ENCODE data around the gene SLC41A1. TPM values are rescaled to one million over a fixed set of nuclear protein-coding genes. Genes with fewer than 3 reads are reported as not detected.

Gene SLC41A1
- total and polyA plus RNA-seq, 9 of the 15 experiments (the other 6 are each of a cell fraction or from before 2014, with no cell fraction given) = 4.1 to 29.3 (median 11.4) TPM

DNA sequence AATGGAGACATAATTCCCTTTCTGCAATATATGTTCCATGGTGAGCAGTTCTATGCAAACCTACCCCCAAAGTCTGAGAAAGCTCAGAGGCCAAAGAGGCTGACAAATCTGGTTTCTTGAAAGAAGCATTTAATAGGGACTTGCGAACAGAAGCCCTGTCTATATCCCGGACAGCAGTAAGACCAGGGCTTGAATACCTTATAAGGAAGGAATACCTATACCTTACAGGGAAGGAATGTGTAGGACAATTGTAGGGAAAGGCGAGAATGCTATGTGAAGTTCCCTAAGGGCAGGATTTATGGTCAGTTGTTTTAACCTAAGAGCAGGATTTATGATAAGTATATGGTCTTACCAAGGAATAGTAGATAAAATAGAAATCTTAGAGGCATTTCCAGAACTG is 5.0 kb upstream of the SLC41A1 start:
- FAIRE-seq = no peak
- TF ChIP-seq ZNF395 (CRISPR knock-in tag; IDR thresholded peaks at IDR 0.05) (no peak), ZNF146 (CRISPR knock-in tag; IDR thresholded peaks at IDR 0.05; ENCODE audit: unreplicated experiment) (no peak), RBM22 (IDR thresholded peaks at IDR 0.05; ENCODE audit: low read depth, low read length, poor library complexity, severe bottlenecking) (no peak)
- no peaks in the 10 kb centered on the region for H4K20me1 ChIP-seq (replicated peaks; ENCODE audit: control insufficient read depth, insufficient read depth, low read length)
- H3K79me2 ChIP-seq (ENCODE audit: control insufficient read depth, insufficient read depth, low read length) = no peaks in the 10 kb centered on the region
- peaks cover 0 to 7% of the 10 kb centered on the region in 2 experiments; a peak in 1 of 5 replicates for H3K27me3 ChIP-seq (ENCODE audit: control insufficient read depth in 2 of 2, insufficient read depth in 2 of 2, low read length in 2 of 2)
- peaks cover 9 to 10% of the 10 kb centered on the region in 2 experiments; a peak in 3 of 5 replicates for H3K4me1 ChIP-seq (replicated peaks in 1 of 2; ENCODE audit: control insufficient read depth in 2 of 2, insufficient read depth in 2 of 2, low read length in 2 of 2)
- no peak overlapping the region for H3K4me2 ChIP-seq (ENCODE audit: insufficient read depth, low read length)
- no peak for ATAC-seq
- no peaks in the 10 kb centered on the region for H3K9me1 ChIP-seq (ENCODE audit: control insufficient read depth, insufficient read depth, low read length)
- ChIA-PET POLR2A (interaction anchor here (0.6 kb wide), 1 partner anchor 9 kb away, joined by 3 read pairs; no protein-coding TSS in a partner anchor), CTCF (ENCODE audit: low intra/inter-chr PET ratio) (no interaction called here)
- H3K27ac ChIP-seq (ENCODE audit: extremely low read depth, low read depth, low read length) = no peak overlapping the region
- no peak for DNase-seq (ENCODE audit: extremely low read depth in 1 of 4, low spot score in 3 of 4)
- in situ Hi-C loops (cut with MboI) = no loop called here
- no peak overlapping the region for H3K4me3 ChIP-seq
- no peak overlapping the region for H2AFZ ChIP-seq (ENCODE audit: low read depth, low read length)
- no peaks in the 10 kb centered on the region for H3K9me3 ChIP-seq (replicated peaks; ENCODE audit: control insufficient read depth, insufficient read depth, low read depth, low read length)
- no peak overlapping the region for H3K9ac ChIP-seq (ENCODE audit: insufficient read depth in 1 of 2, low read depth in 2 of 2, low read length in 2 of 2)
- whole genome bisulfite sequencing (ENCODE audit: insufficient coverage, low coverage, missing lambda C conversion rate) = 24% methylated on average over 3 of the region's 3 CpGs
- no TSS peak for BruUV-seq (replicated peaks)
- H3K36me3 ChIP-seq (ENCODE audit: control insufficient read depth, insufficient read depth, low read length) = no peaks in the 10 kb centered on the region
- intact Hi-C loops (cut with micrococcal nuclease) = no loop called here

- in situ Hi-C loops (cut with MboI) = no loop called here
Observed at GRCh38 chr1:205817364-205817763, 4.4 kb upstream of the SLC41A1 start.

More at GRCh38 chr1:205817364-205817763, 4.4 kb upstream of the SLC41A1 start:
- Histone ChIP-seq H3K9me1 (ENCODE audit: control insufficient read depth, insufficient read depth, low read length) (no peaks in the 10 kb centered on the region), H3K9me3 (replicated peaks; ENCODE audit: control insufficient read depth, insufficient read depth, low read depth, low read length) (no peaks in the 10 kb centered on the region), H3K36me3 (ENCODE audit: control insufficient read depth, insufficient read depth, low read length) (no peaks in the 10 kb centered on the region), H3K27me3 (ENCODE audit: control insufficient read depth in 2 of 2, insufficient read depth in 2 of 2, low read length in 2 of 2) (peaks cover 0 to 4% of the 10 kb centered on the region in 2 experiments; a peak in 1 of 5 replicates), H3K27ac (ENCODE audit: extremely low read depth, low read depth, low read length) (no peak overlapping the region), H3K4me1 (replicated peaks in 1 of 2; ENCODE audit: control insufficient read depth in 2 of 2, insufficient read depth in 2 of 2, low read length in 2 of 2) (peaks cover 11 to 15% of the 10 kb centered on the region in 2 experiments; a peak in 4 of 5 replicates), H3K79me2 (ENCODE audit: control insufficient read depth, insufficient read depth, low read length) (peaks cover 6% of the 10 kb centered on the region; the same call in 2 of the 3 replicates), H3K4me2 (ENCODE audit: insufficient read depth, low read length) (no peak overlapping the region), H3K4me3 (no peak overlapping the region), H4K20me1 (replicated peaks; ENCODE audit: control insufficient read depth, insufficient read depth, low read length) (no peaks in the 10 kb centered on the region), H2AFZ (ENCODE audit: low read depth, low read length) (no peak overlapping the region), H3K9ac (ENCODE audit: insufficient read depth in 1 of 2, low read depth in 2 of 2, low read length in 2 of 2) (no peak overlapping the region)
- ATAC-seq (no peak), FAIRE-seq (no peak), DNase-seq (ENCODE audit: extremely low read depth in 1 of 4, low spot score in 3 of 4) (peak in 1 of 4 experiments; percentile 38)
- TF ChIP-seq ETV1 (tag; conservative IDR thresholded peaks at IDR 0.05; ENCODE audit: low read depth) (0 out of 2 replicates have a peak, but pooled peaks have one; percentile 15), KLF6 (CRISPR knock-in tag; IDR thresholded peaks at IDR 0.05; ENCODE audit: borderline replicate concordance) (no peak)
- ChIA-PET CTCF (ENCODE audit: low intra/inter-chr PET ratio) (no interaction called here), POLR2A (interaction anchor here (0.6 kb wide), 2 partner anchors 22 to 291 kb away, joined by 3 read pairs; no protein-coding TSS in a partner anchor)
- 13% methylated on average over 3 of the region's 3 CpGs for WGBS (ENCODE audit: insufficient coverage, low coverage, missing lambda C conversion rate)
- intact Hi-C loops (cut with micrococcal nuclease) = no loop called here
- BruUV-seq (replicated peaks) = no TSS peak

All from K562 (cell line).